GM12864 (cell line): ENCODE measurements around the gene BCAS3.

Experiments
- DNase-seq: peaks from one replicate; pipeline ENCODE4 v3.0.0-alpha.2; 2011; ENCODE audit warnings: low read depth
- H3K4me3 ChIP-seq: 2 replicates; pipeline ENCODE4 v1.5.1; 2011; ENCODE audit warnings: mild to moderate bottlenecking, low read depth, low read length, control low read depth
- TF ChIP-seq, protein P1 (sequence below): IDR thresholded peaks from 2 replicates; pipeline ENCODE4 v1.5.1; 2011; ENCODE audit warnings: low read depth, mild to moderate bottlenecking, moderate library complexity, low read length, control low read depth, inconsistent platforms; ENCODE audit errors: missing control alignments

The BCAS3 gene

DNA sequence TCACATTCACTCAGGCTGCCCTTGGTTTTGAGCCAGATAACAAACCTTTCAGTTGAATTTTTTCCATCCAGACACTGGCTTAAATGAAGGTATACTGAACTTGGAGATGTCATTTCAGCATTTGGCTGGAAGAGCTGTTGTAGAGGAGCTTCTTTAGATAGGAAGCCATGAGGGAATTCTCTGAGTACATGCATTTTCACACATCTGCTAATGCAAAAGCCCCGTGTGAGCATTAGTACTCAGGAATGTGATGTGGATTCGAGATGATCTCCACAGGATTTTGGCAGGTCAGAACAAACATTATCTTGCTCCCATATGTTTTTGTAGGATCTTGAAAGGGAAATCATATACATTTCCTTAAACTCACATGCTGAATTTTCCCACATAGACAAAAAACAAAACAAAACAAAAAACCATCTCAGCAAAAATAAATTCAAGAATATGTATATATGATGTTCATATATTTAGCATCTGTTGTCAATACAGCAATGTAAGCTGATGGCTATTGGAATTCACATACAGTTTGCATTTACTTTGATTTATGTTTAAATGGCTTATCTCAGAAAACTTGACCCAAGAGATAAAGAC is 444.8 kb downstream of the BCAS3 start:
- TF ChIP-seq, protein P1, sequence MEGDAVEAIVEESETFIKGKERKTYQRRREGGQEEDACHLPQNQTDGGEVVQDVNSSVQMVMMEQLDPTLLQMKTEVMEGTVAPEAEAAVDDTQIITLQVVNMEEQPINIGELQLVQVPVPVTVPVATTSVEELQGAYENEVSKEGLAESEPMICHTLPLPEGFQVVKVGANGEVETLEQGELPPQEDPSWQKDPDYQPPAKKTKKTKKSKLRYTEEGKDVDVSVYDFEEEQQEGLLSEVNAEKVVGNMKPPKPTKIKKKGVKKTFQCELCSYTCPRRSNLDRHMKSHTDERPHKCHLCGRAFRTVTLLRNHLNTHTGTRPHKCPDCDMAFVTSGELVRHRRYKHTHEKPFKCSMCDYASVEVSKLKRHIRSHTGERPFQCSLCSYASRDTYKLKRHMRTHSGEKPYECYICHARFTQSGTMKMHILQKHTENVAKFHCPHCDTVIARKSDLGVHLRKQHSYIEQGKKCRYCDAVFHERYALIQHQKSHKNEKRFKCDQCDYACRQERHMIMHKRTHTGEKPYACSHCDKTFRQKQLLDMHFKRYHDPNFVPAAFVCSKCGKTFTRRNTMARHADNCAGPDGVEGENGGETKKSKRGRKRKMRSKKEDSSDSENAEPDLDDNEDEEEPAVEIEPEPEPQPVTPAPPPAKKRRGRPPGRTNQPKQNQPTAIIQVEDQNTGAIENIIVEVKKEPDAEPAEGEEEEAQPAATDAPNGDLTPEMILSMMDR: no peak
- DNase-seq: no peak
- H3K4me3 ChIP-seq: no peak overlapping the region

DNA sequence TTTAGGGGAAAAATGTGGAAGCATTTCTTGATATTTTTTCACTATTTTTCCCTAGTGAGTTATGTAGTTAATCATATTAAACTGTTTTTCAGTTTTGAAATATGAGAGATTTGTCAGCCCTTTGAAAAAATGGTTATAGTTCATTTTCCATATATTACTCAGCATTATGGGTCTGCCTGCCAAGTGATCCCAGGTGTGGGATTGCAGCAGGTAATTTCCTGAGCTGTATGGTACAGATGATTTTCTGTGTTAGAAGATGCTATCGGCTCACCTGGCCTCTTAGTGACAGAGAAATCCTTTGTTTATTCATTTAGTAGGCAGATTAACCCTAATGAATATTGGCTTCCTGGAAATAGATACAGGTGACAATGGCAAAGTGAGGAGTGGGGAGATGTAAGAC is 446.9 kb downstream of the BCAS3 start:
- DNase-seq: no peak
- TF ChIP-seq, protein P1: no peak
- H3K4me3 ChIP-seq: no peak overlapping the region

DNA sequence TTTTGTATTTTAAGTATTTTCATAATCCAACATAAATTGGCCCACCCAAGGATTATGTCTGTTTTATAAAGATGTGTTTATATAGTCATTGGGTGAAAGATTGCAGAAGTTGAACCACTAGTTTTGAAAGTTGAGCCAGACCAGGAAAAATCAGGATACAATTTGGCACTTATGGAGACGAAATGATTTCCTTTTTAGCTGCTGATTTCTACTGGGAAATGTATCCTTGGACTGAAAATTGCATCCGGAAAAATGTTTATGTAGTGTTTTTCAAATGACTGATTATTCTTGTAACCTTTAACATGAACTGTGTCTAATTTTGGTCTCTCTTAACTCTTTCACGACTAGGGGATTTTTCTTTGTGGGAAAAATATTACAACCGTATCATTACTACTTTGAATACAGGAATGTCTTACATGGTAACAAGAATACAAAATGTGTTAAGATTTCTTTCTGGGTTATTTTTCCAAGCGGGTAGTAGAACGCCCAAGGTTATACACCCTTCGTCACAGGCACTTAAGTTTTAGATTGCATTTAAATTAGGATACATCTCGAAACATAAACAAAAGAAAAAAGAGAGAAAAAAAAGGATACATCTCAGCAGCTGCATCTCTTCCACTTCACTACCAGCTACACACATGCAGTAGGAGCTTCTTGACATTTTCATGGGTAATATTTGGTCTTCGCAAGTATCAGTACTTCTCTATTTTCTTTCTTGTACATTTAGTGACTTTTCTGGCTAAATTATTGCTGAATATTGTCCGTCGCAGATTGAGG is 449.0 kb downstream of the BCAS3 start:
- no peak overlapping the region for H3K4me3 ChIP-seq
- TF ChIP-seq, protein P1: no peak
- no peak for DNase-seq

DNA sequence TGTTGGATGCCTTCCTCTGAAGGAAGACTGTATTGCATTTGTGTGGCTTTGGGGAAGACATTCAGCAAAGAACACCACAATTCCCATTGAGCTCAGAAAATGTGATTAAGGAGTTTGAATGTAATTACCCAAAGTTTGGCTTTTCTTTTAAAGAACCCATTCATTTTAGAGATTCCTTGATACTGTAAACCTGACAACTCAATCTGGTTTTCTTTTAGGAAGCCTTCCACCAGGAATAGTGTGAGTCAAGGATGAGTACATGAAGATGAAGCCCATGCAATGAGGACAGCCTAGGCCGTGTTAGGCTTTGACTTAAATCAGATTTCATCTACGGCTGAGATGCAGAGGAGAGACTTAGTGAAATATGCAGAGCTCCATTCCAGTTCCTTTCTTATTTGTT is 450.3 kb downstream of the BCAS3 start:
- no peak for DNase-seq
- TF ChIP-seq, protein P1: no peak
- H3K4me3 ChIP-seq: no peak overlapping the region

DNA sequence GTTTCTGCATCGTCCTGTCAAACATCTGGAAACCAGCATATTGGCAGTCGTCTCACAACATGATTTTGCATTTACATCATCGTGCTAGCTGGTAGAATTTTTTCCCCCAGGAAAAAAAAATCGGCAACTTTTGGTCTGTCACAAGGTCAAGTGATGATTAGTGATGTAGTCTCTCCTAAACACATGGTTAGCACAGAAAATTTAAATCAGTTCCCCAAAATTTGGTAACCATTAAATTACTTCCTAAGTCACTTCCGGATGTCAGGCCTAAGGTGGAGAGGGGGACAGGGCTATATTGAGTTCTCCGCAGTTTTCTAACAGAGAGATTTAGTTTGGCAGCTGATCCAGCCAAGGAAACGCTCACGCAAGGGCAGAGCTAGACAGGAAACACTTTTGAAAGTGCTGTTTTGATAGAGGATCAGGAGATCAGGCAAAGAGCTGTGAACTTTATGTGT is 451.0 kb downstream of the BCAS3 start:
- no peak overlapping the region for H3K4me3 ChIP-seq
- DNase-seq: no peak
- TF ChIP-seq, protein P1: no peak

DNA sequence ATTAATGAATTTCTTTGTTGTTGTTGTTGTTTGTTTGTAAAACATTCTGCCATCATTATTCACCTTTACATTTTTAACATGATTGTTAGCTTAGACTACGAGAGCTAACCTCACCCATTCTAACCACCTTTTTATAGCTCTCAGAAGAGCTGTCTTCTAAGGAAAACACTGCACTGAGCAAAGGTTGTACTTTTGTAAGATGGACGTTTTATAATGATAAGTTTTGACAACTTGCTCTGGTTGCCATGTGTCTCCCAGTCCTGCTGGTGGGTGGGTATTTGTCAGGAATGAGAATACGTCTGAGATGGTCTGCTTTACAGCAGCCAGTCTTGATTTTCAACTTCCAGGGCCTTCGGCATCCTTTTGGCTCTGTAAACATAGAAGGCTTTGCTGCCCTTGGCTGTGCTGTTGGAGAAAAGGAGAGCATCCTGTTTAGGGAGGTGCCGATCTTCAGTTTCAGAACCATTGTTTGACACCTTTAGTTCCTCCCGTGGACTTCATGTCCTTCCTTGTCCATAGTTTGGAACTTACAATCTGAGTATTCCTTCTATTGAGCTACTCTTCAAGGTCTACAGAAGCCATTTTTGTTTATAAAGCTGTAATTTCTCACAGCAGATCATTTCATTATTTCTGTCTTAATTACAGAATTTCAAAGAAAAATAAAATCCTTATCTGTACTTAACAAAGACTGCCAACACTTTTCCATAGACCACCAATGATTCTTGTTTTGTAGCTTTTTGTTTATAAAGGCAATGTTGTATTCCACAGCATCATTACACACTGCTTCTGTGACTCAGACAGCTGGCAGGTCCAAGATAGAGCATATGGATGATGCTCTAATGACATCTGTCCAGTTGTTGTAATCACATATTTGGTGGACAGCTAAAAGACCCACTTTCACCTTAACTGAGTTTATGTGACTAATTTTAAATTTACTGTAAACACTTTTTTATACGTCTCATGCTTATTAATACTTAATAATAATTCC is 451.9 kb downstream of the BCAS3 start:
- no peak for DNase-seq
- TF ChIP-seq, protein P1: no peak
- no peak overlapping the region for H3K4me3 ChIP-seq
